GM18502 (cell line): Measurements from ENCODE around the gene KCTD16.

ENCODE experiments used
- ATAC-seq: cut with Tn5 transposase; IDR thresholded peaks from one replicate; pipeline ENCODE4 v1.9.1; 2021; ENCODE audit warnings: mild to moderate bottlenecking; ENCODE audit not compliant: unreplicated experiment, poor library complexity

The KCTD16 gene

GRCh38 chr5:144484124-144484897 lies 313.6 kb downstream of the KCTD16 start:
- ATAC-seq = no peak

DNA sequence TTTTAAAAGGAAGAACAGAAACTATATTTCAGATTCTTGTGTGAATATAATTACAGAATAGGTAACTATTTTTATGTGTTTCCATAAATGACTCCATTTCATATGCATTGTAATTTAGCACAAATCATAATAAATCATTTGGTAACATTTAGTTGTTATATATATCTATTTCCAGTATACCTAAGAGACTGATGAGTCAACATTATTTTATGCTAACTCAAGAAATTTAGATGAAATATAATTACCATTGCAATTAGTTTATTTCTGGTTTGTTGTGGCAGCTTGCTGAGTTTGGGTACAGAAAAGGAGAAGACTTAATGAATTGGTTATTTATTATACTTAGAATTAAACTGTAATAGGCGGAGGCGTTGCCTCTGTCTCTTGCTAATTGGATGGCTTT lies 314.9 kb downstream of the KCTD16 start:
- ATAC-seq = no peak

GRCh38 chr5:144487207-144487606 lies 316.5 kb downstream of the KCTD16 start:
- ATAC-seq = no peak

GRCh38 chr5:144487761-144488160 lies 317.1 kb downstream of the KCTD16 start:
- ATAC-seq = no peak

- ATAC-seq = no peak
Measured at GRCh38 chr5:144503123-144503522, 332.4 kb downstream of the KCTD16 start.

- ATAC-seq = no peak
Measured at GRCh38 chr5:144504929-144505577, 334.4 kb downstream of the KCTD16 start.

DNA sequence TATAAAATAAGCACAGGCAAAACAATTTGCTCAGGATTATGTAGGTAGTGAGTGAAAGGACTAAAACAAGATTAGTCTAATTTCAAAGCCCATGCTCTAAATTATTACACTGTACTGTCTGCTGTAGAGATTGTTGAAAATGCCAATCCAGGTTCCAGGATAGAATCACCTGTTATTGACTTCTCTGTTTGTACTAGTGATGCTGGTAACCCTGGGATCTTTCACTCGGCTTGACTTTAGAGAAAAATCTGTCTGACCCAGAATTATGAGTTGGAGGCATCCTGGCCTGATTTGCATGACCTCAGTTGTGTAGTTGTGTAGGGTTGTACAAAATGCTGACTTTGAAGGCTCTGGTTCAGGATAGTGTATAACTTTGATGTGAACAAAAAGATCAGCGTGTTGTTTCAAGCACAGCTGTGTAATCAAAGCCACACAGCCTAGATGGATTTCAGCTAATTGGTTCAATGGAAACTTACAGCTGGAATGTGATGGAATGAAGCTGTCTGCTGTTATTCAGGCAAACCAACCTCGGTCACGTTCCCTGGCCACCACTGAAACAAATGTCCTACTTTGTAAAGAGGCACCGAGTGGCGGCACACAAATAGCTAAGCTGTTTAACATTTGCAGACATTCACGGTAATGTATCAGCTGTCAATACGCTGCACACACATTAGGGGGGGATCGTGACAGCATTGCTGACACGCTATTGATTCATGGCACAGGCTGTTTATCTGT lies 340.3 kb downstream of the KCTD16 start:
- no peak for ATAC-seq

DNA sequence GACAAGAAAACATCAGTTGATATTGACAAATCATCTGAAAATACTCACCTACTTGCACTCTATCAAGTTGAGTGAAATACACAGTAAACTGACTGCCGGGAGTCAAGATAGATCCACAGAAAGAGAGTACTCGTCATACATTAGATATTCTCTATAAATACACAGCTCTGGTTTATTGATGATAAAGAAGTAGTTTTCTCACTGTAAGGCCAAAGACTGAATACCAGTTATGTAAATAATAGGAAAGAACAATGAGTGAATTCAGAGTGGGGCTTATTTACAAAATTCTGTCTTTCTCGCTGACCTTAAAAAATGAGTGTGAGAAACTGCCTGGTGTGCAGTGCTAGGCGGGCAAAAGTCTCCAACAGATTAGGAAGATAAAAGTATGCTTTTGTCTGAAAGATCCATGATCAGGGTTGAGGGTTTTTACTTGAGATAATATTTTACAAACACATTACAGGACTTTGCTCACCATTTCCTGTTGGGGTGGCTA lies 341.0 kb downstream of the KCTD16 start:
- ATAC-seq = no peak

- no peak for ATAC-seq
Measured at GRCh38 chr5:144522698-144523097, 352.0 kb downstream of the KCTD16 start.

DNA sequence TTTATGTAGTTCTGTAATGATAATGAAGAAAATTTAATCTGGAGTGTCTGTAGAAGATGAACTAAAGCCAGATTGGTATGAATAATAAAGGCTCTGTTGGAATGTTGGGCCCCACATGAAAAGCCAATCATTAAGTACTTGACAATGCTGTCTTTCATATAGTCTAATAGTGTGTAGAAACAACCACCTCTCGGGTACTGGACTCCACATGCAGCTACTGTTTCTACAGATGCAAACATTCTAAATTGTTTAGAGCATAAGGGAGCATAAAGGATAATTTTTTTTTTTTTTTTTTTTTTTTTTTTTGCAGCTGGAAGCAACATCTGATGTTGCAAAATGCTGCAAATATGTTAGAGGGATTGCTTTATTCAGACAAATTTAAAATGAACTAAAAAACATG lies 354.3 kb downstream of the KCTD16 start:
- no peak for ATAC-seq

DNA sequence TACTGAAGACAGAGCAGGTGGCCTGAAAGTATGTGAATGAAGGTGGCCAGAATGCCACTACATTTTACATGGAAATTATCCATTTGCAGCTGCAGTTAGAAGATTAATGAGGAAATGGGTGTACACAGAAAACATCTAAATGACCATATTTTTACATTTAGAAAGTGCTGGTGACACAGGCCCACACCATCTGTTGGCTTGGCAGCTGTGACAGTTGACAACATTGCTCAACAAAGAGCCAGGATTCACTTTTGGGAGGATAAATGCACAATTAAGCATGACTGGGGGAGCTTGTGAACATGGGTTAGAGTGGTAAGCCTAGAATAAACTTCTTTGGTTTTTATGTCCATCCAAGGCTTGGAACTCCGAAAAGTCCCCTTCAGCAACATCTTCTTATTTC lies 360.5 kb downstream of the KCTD16 start:
- no peak for ATAC-seq
